A673 (cell line): Measurements from ENCODE around the gene FAM162A.
"Not testable (repeated sequence)": the region's sequence is repeated elsewhere in the genome, so short reads cannot be mapped to it uniquely, and the experiment has no call there.

Source experiments
- EZH2 ChIP-seq: fragments of 200-600 bp; sonication (generic); IDR thresholded peaks from 2 replicates; pipeline ENCODE4 v1.6.1; 2017; ENCODE audit warnings: borderline replicate concordance, low read depth, mild to moderate bottlenecking, mixed read lengths, antibody characterized with exemption, low read length; ENCODE audit not compliant: poor library complexity, severe bottlenecking
- TF ChIP-seq, protein P1 (sequence below): fragments of 300-800, 200-600 bp; sonication (generic); conservative IDR thresholded peaks from 2 replicates; pipeline ENCODE4 v1.5.1; 2017; ENCODE audit warnings: low read depth, mild to moderate bottlenecking, antibody characterized with exemption, low read length, moderate library complexity, mixed read lengths

DNA sequence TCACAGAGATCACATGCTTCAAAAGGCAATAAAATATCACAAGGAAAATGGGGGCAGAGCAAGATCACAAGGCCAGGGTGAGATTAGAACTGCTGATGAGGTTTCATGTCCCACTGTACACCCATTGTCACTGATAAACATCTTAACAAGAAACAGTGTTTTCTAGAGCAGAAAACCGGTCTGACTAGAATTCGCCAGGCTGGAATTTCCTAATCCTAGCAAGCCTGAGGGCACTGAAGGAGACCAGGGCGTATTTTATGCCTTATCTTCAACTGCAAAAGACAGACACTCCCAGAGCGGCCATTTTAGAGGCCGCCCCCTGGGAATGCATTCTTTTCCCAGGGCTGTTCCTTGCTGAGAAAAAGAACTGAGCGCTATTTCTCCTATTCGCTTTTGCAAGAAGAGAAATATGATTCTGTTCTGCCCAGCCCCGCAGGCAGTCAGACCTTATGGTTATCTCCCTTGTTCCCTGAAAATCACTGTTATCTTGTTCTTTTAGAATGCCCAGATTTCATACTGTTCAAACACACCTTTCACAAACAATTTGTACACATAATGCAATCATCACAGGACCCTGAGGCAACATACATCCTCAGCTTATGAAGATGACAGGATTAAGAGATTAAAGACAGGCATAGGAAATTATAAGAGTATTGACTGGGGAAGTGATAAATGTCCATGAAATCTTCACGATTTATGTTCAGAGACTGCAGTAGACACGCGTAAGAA is 59.9 kb downstream of the FAM162A start:
- TF ChIP-seq, protein P1, sequence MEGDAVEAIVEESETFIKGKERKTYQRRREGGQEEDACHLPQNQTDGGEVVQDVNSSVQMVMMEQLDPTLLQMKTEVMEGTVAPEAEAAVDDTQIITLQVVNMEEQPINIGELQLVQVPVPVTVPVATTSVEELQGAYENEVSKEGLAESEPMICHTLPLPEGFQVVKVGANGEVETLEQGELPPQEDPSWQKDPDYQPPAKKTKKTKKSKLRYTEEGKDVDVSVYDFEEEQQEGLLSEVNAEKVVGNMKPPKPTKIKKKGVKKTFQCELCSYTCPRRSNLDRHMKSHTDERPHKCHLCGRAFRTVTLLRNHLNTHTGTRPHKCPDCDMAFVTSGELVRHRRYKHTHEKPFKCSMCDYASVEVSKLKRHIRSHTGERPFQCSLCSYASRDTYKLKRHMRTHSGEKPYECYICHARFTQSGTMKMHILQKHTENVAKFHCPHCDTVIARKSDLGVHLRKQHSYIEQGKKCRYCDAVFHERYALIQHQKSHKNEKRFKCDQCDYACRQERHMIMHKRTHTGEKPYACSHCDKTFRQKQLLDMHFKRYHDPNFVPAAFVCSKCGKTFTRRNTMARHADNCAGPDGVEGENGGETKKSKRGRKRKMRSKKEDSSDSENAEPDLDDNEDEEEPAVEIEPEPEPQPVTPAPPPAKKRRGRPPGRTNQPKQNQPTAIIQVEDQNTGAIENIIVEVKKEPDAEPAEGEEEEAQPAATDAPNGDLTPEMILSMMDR: not testable (repeated sequence)
- not testable (repeated sequence) for TF ChIP-seq EZH2
